Activated B cell treated with CpG ODN at 0.5 μM for 24 hours (primary cell): ENCODE measurements around the gene UBXN1. TPM values are rescaled to one million over a fixed set of nuclear protein-coding genes. Genes with fewer than 3 reads are reported as not detected.
A peak's percentile ranks its signal among the peaks of the same experiment; 100 is the strongest.

Experiments
- ATAC-seq: fragments of 200-7000 bp; cut with Tn5 transposase; one replicate; pipeline ENCODE4 v1.10.0; 2021; ENCODE audit warnings: low read depth, mild to moderate bottlenecking, moderate library complexity
- CTCF ChIA-PET: fragments of 350-600 bp; sonication (Branson Sonifier 250); formaldehyde crosslinking; loops from one replicate; lab custom pipeline; 2021; ENCODE audit warnings: antibody characterized with exemption; lab: Charles Lee
- POLR2A ChIA-PET: fragments of 350-600 bp; sonication (Branson Sonifier 250); formaldehyde crosslinking; loops from one replicate; lab custom pipeline; 2021; ENCODE audit warnings: antibody characterized with exemption; lab: Charles Lee
- DNase-seq: peaks from one replicate; pipeline ENCODE4 v3.0.0; 2022
- H3K27ac Mint-ChIP-seq: one replicate; pipeline ENCODE4 v1.8.0; 2020; ENCODE audit warnings: mixed read lengths
- H3K27me3 Mint-ChIP-seq: one replicate; pipeline ENCODE4 v1.8.0; 2021; ENCODE audit warnings: mixed read lengths
- H3K36me3 Mint-ChIP-seq: one replicate; pipeline ENCODE4 v1.8.0; 2021; ENCODE audit warnings: low read depth, mixed read lengths
- H3K4me1 Mint-ChIP-seq: one replicate; pipeline ENCODE4 v1.8.0; 2021; ENCODE audit warnings: mixed read lengths
- H3K4me3 Mint-ChIP-seq: one replicate; pipeline ENCODE4 v1.8.0; 2020; ENCODE audit warnings: mild to moderate bottlenecking, mixed read lengths
- H3K9me3 Mint-ChIP-seq: one replicate; pipeline ENCODE4 v1.8.0; 2020; ENCODE audit warnings: mixed read lengths
- CTCF ChIP-seq: fragments of 200-600 bp; IDR thresholded peaks from one replicate; pipeline ENCODE4 v1.8.0; 2022; ENCODE audit warnings: antibody characterized with exemption, mild to moderate bottlenecking
- intact Hi-C: fragments of 100-400 bp; cut with micrococcal nuclease; formaldehyde crosslinking; loops from one replicate; pipeline ENCODE4 v1.15.1; 2024
- total RNA-seq: library from RNA; stranded (reverse); gene quantifications from 2 replicates; pipeline ENCODE4 v1.2.3, GENCODE V29; 2022

UBXN1 gene
- total RNA-seq, 1 donor from 2014 or later: 204 TPM

DNA sequence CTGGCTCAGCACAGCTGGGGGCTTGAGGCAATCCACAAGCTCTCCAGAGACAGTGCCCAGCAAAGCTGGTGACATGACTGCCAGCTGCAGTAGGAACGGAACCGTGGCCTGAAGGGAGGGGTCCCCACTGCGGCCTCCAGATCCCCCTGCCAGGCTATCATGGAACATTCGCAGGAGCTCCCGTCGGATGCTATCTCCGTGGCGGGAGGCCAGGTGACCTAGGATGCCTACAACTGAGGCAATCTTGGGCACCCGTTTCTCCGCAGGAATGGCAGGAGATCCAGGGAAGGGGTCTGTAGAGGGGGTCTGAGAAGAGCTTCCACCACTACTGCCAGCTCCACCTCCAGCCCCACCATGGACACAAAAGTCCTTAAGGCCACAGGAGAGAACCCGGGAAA, 29.9 kb downstream of the UBXN1 start:
- H3K36me3 Mint-ChIP-seq: peaks cover 34% of the 10 kb centered on the region
- intact Hi-C loops: no loop called here
- ChIA-PET POLR2A (interaction anchor here (0.5 to 5.8 kb wide), 6 partner anchors 16 to 183 kb away, joined by 3 to 130 read pairs (median 10); partner anchors contain the start of genes C11orf98, CSKMT, LBHD1 and STX5), CTCF (interaction anchor here (1.2 kb wide), 1 partner anchor 26 kb away, joined by 3 read pairs; no protein-coding TSS in a partner anchor)
- peaks cover 46% of the 10 kb centered on the region for H3K4me1 Mint-ChIP-seq
- DNase-seq: no peak
- H3K4me3 Mint-ChIP-seq: no peak overlapping the region
- no peak for ATAC-seq
- TF ChIP-seq CTCF: no peak
- no peaks in the 10 kb centered on the region for H3K27me3 Mint-ChIP-seq
- H3K9me3 Mint-ChIP-seq: no peaks in the 10 kb centered on the region
- no peak overlapping the region for H3K27ac Mint-ChIP-seq

DNA sequence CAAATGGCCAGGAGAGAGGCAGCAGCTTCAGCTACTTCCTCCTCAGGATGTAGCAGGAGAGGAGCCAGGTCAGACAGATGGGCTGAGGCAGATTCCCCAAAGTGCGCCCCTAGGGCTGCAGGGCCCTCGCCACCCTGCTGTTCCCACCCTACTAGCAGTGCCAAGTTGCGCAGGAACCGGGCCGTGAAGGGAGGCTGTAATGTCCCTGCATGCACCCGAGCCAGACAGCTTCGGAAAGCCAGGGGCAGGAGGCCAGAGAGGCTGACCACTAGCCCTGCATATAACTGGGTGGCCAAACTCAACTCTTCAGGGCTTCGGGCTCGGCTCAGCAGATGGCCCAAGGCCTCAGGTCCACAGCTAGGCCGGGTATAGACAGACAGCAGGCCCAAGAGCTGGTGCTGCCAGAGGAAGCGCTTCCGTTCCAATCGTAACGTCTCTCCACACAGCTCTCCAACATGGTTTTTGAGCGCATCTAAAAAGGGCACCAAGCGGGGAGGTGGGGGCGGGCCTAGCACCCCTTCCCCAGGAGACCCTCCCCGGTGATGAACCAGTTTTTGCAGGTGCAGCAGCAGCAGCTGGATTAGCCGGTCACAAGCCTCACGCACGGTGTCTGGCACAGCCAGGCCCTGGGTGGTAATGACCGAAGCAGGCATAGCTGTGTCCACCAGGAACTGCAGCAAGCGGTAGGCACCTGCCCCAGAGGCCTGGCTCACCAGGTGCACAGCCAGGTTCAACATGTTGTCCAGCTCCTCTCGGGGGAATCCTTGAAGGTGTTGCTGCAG, 30.5 kb downstream of the UBXN1 start:
- peaks cover 34% of the 10 kb centered on the region for H3K36me3 Mint-ChIP-seq
- ChIA-PET CTCF (interaction anchor here (1.2 kb wide), 1 partner anchor 27 kb away, joined by 3 read pairs; no protein-coding TSS in a partner anchor), POLR2A (interaction anchor here (0.6 to 5.8 kb wide), 8 partner anchors 10 to 203 kb away, joined by 3 to 130 read pairs (median 9); partner anchors contain the start of genes C11orf98, CSKMT, LBHD1 and STX5)
- no peaks in the 10 kb centered on the region for H3K9me3 Mint-ChIP-seq
- intact Hi-C loops: no loop called here
- ATAC-seq: no peak
- no peak overlapping the region for H3K27ac Mint-ChIP-seq
- peaks cover 43% of the 10 kb centered on the region for H3K4me1 Mint-ChIP-seq
- no peak overlapping the region for H3K4me3 Mint-ChIP-seq
- TF ChIP-seq CTCF: no peak
- no peaks in the 10 kb centered on the region for H3K27me3 Mint-ChIP-seq
- DNase-seq: no peak

- intact Hi-C loops: loop anchor here (2.0 kb wide), 2 partner anchors 17 to 35 kb away; partner anchors contain the start of genes C11orf98, CSKMT, EML3 and ROM1
- Mint-ChIP-seq H3K36me3 (peaks cover 38% of the 10 kb centered on the region), H3K9me3 (no peaks in the 10 kb centered on the region), H3K27ac (no peak overlapping the region), H3K4me1 (peaks cover 39% of the 10 kb centered on the region), H3K27me3 (no peaks in the 10 kb centered on the region), H3K4me3 (no peak overlapping the region)
- DNase-seq (no peak), ATAC-seq (no peak)
- CTCF ChIA-PET: no interaction called here
- POLR2A ChIA-PET: interaction anchor here (0.6 to 5.8 kb wide), 7 partner anchors 10 to 203 kb away, joined by 3 to 130 read pairs (median 9); partner anchors contain the start of genes C11orf98, CSKMT, LBHD1 and TUT1
- TF ChIP-seq CTCF: no peak
Measured at GRCh38 chr11:62647609-62648005, 31.3 kb downstream of the UBXN1 start.

- Mint-ChIP-seq H3K9me3 (no peaks in the 10 kb centered on the region), H3K27me3 (no peaks in the 10 kb centered on the region), H3K36me3 (peaks cover 36% of the 10 kb centered on the region), H3K4me3 (peak overlapping the region; percentile 93), H3K4me1 (peaks cover 34% of the 10 kb centered on the region), H3K27ac (peak overlapping the region; percentile 86)
- no peak for TF ChIP-seq CTCF
- ChIA-PET POLR2A (interaction anchor here (0.5 to 5.8 kb wide), 32 partner anchors 10 to 1242 kb away, joined by 3 to 130 read pairs (median 6); partner anchors contain the start of genes AHNAK, B3GAT3, C11orf98 and CSKMT), CTCF (interaction anchor here (0.9 to 1.4 kb wide), 3 partner anchors 9 to 222 kb away, joined by 3 read pairs; no protein-coding TSS in a partner anchor)
- ATAC-seq (no peak), DNase-seq (no peak)
- intact Hi-C loops: loop anchor here (1.0 to 2.0 kb wide), 8 partner anchors 18 to 209 kb away; partner anchors contain the start of genes C11orf98, CSKMT, EML3 and HNRNPUL2
Measured at GRCh38 chr11:62646825-62647608, 31.9 kb downstream of the UBXN1 start.
